Breast epithelium (tissue), 3 donors: Measurements from ENCODE around the gene MACO1.

ENCODE experiments used
- POLR2A ChIP-seq: fragments of 450-650 bp; IDR thresholded peaks from one replicate; pipeline ENCODE4 v1.6.1; 2016; ENCODE audit warnings: antibody characterized with exemption, mild to moderate bottlenecking, moderate library complexity
- POLR2AphosphoS5 ChIP-seq, 3 donors: sonication (generic); formaldehyde crosslinking; IDR thresholded peaks; one replicate each; pipeline ENCODE4 v1.6.1; 2017; ENCODE audit warnings: antibody characterized with exemption in 3 of 3
- TF ChIP-seq, protein P1 (sequence below), 3 donors: fragments of 450-650 bp; IDR thresholded peaks; one replicate each; pipeline ENCODE4 v1.5.1; 2016 to 2017; ENCODE audit warnings: antibody characterized with exemption in 3 of 3, mild to moderate bottlenecking in 3 of 3, moderate library complexity in 3 of 3

GRCh38 chr1:25430967-25431881 is 527 bp downstream of the MACO1 start:
- TF ChIP-seq, protein P1, sequence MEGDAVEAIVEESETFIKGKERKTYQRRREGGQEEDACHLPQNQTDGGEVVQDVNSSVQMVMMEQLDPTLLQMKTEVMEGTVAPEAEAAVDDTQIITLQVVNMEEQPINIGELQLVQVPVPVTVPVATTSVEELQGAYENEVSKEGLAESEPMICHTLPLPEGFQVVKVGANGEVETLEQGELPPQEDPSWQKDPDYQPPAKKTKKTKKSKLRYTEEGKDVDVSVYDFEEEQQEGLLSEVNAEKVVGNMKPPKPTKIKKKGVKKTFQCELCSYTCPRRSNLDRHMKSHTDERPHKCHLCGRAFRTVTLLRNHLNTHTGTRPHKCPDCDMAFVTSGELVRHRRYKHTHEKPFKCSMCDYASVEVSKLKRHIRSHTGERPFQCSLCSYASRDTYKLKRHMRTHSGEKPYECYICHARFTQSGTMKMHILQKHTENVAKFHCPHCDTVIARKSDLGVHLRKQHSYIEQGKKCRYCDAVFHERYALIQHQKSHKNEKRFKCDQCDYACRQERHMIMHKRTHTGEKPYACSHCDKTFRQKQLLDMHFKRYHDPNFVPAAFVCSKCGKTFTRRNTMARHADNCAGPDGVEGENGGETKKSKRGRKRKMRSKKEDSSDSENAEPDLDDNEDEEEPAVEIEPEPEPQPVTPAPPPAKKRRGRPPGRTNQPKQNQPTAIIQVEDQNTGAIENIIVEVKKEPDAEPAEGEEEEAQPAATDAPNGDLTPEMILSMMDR (IDR thresholded peaks at IDR 0.05), result no peak
- TF ChIP-seq POLR2AphosphoS5 (IDR thresholded peaks at IDR 0.05) (no peak), POLR2A (no peak)
